HG03135 (cell line): ENCODE measurements around the gene ALDH1L1.
"Not testable (repeated sequence)": the region's sequence is repeated elsewhere in the genome, so short reads cannot be mapped to it uniquely, and the experiment has no call there.

Source experiments
- ATAC-seq: cut with Tn5 transposase; IDR thresholded peaks from one replicate; pipeline ENCODE4 v1.9.1; 2021; ENCODE audit warnings: mild to moderate bottlenecking, moderate library complexity; ENCODE audit not compliant: unreplicated experiment

Gene ALDH1L1

DNA sequence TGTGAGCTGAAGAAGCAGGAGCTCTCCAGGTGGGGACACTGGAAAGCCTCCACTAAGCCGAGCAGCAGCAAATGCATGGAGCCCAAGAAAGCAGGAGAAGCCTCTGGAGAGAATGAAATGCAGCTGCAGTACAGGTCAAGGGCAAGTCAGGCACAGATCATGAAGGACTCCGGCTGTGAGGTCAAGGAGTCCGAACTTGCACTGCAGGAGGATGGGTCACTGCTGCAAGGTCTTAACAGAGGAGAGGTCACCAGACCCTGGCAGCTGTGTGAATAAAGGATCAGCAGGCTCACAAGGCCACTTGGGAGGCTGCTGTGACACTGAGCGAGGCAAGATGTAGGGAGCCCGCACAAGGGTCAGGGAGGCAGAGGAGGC, 71.7 kb downstream of the ALDH1L1 start:
- ATAC-seq, result no peak

DNA sequence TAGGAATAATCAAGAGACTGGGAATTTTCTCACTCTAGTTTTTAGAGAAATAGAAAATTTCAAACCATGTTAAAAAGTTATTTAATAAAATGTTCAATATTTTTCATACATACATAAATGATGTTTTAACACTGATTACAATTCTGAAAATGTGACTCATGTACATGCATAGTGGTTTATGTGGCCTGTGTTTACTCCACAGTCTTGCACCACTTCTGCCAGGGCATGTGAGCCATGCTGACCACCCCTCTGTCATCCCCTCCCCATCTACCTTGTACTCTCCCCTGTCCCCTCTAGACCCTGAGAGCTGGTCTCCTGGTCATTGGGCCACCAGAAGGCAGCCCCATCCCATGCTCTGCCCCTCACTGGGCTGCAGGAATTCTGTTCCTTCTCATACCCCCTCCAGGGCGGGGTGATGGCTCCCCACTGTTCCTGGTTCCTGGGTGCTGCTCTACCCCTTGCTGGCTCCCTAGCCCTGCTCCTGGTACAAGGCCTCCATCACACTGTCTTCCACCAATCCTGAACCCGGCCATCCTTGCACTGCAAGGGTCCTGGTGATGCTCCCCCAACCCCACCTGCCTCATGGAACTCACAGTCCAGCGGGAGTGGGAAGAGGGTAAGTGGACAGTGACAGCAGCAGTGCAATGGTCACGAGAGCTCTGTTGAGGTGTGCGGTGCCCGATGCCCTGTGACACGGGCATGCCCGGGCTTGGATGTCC, 72.3 kb downstream of the ALDH1L1 start:
- no peak for ATAC-seq

DNA sequence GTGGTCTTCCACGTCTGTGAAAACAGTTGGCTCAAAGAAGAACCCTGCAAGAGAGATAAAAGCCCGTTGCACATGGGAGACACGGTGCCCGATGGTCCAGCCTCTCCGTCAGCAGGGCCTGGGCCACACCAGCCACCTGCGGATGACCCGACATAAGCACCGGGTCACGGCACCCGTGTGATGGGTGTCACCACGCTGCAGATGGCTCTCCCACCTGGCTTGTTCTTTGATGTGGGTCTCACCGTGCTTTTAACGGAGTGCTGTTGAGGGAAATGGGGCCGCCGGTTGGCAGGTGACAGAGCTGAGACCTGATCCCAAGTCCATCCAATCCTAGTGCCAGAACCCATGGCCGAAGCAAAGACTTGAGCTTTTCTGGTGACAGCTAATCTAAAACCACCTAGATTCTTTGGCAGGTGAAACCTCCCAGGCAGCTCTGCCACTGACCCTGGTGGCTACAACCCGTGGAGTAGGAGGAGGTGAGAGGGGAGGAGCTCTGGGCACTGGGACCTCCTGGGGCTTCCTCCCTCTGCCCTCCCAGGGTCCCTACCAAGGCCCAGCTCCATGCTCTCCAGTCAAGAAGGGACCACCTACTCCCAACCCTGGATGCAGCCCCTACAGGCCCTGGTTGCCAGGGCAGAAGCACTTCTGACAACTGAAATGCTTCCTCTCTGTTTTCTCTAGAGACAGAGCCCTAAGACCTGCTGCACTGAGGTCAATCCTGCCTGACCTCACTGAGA, 73.0 kb downstream of the ALDH1L1 start:
- no peak for ATAC-seq

DNA sequence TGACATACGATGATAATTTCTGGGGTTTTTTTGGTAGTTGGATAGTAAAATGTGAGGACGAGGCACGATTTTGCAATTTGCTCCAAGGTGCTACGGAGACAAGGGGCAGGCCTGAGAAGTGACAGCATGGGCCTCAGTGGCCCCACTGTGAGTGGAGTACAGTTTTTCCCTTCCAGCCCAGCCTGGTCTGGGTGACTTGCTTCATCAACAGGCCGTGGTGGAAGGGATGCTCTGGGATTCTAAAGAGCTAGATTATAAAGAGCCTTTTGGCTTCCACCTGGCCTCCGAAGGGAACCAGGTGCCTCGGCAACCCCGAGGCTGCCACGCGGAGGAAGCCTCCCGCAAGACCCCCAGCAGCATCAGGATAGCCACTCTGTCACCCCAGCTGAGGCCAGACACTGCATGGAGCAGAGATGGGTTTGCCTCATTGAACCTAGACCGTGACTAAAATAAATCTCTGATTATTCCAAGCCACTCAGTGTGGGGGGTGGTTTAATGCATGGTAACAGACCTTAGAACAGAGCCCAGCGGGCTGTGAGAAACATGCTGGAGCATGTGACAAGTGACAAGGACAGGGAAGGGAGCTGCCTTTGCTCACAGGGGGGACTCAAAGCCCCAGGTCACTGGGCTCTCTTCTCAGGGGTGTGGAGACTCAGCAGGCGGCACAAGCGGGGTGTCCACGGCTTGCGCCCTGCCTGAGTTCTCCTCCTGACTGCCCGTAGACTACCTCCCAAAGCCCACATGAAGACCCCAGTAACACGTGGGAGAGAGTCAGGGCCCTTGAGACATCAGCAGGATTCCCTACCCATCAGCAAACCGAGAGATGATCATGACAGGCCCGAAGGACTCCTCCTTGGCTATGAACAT, 73.8 kb downstream of the ALDH1L1 start:
- no peak for ATAC-seq

DNA sequence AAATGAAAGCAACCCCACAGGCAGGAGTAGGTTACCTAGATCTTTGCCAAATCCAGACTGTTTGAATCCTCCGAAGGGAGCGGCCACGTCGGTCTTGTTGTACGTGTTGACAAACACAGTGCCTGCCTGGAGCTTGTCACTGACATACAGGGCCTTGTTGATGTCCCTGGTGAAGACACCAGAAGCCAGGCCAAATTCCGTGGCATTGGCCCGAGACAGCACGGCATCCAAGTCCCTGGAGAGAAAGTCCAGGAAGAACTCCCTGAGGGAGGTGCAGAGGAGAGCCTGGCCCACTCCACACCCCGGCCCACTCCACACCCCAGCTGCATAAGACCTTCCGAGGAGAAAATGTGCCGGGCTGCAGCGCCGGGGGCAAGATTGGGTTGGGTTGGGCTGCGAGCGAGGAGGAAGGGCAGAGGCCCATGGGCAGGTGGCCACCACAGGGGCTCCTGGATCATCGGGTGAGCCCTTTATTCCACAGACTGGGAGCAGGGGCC, 74.6 kb downstream of the ALDH1L1 start:
- no peak for ATAC-seq

DNA sequence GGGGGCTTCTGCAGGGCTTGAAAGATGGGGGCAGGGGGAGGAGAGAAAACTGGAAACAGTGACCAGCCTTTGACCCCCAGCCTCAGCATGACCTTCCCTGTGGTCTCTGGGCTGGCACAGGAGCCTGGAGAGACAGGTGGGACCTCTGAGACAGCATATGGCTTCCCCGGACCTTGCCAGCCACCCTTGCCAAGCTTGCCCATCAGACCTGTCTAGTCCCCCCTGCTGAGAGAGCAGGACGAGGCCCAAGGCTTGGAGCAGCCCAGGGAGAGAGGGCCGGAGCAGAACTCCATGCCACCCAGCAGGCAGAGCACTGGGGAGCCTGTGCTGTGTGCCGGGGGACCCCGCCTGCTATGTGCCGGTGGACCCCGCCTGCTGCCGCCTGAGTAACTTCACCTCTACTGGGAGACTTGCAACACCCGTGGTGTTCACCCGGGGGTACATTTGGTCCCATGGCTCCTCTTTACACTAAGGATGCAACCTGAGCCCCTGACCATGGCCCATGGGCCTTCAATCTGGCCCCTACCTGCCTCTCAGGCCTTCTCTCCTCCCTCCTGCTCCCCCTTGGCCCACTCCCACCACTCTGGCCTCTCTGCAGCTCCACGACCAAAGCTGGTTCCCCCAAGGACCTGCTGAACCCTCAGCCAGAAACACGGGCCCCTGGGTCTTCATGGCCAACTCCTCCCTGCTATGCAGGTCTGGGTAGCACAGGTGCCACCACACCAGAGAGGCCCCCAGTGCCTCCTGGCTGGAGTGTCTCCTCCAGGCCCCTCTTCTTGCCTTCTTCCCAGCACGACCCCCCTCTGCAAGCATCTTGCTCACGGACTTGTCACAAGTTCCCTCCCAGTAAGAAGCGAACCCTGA, 75.4 kb downstream of the ALDH1L1 start:
- no peak for ATAC-seq

DNA sequence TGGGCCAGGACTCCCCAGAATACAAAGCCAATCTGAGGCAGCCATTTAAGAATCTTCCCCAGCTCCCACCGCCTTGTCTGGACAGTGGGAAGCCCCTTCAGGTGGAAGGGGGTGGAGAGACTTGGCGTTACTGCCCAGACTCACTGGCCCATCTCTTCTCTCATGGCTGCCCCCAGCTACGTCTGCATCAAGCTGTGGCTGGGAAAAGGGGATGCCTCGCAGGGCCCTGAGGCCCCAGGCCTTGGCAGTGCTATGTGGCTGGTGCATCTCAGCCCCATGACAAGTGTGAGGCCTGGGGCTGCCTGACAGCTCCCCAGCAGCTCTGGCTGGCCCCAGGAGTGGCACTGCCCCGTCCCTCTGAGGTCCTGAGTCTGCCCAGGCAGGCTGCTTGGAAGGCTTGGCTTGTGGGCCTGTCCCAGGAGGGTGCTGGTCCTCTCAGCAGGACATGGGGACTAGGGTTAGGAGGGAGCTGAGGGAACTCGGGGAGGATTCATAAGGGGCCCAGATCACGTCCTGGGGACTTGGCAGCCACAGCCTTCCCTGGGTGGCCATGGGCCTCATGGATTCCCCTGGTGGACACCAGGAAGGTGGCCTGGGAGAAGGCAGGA, 76.3 kb downstream of the ALDH1L1 start:
- no peak for ATAC-seq

DNA sequence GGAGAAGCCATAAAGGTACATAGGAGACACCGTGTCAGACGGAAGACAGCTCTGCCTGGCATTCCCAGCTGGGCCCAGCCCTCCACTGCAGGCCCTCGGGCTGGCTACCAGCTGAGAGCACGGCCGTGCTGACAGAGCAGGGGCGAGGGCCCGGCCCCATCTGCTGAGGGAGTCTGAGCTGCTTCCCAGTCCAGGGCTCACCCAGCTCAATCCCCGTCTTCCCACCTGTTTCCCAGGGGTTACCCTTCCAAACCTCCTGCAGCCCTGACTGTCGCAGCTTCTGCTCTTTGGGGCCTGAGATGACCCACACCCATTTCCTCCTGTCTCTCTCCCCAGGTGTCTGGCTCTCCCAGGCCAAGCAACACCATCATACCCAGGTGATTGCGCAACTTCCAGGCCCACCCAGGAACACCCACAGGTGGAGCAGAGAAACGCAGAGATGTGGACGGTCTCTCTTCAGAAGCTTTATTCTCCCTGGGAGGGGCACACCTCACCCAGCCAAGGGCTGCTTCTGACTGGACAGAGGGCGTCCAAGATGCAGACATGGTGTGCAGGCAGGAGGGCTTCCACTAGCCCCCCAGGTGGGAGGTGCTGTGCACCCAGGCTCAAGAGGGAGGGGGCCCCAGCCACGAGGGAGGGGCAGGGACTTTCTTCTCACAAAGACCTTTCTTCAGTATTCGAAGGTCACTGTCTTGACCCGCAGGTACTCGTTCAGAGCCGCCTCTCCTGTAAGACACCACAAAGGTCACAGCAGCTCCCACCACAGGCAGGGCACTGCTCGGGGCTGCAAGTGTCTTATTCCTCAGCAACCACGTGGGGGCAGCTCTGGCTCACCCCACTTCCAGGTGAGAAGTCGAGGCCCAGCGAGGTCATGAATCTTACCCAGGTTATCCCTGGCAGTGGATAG, 77.0 kb downstream of the ALDH1L1 start:
- no peak for ATAC-seq

DNA sequence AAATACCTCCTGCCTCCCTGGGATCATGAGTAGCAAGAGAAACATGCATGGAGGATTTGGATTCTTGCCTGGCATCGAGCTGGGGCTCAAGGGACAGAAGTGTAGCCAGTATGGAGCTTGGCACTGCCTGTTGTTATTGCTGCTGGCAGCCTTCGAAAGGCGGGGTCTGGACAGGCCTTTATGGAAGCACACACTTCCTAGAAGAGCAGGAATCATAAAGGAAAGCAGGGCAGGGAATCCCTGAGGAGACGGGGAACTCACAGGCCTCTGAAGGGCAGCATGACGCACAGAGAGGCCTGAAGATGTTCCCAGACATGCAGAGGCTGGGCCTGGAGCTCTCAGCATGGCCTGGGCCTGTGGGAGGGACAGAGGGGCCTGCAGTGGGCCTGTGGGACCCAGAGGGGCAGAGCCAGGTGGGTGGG, 77.8 kb downstream of the ALDH1L1 start:
- no peak for ATAC-seq

DNA sequence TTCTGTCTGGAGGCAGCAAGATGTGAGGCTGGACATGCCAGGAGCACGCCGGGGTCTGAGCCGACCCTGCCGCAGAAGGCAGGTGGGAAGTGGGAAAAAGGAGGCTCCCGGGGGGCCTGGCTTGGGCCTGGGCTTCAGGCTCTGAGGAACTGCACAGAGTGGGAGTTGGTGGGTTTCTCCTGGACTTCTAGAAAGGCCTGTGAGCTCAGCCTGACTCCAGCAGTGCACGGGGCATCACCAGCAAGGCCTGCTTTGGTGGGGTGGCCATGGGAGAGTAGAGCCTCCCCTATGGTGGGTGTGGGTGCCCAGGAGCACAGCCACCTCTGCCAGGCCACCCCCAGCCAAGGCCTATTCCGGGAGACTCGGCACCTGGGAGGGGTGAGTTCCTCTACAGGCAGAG, 78.4 kb downstream of the ALDH1L1 start:
- ATAC-seq, result no peak

DNA sequence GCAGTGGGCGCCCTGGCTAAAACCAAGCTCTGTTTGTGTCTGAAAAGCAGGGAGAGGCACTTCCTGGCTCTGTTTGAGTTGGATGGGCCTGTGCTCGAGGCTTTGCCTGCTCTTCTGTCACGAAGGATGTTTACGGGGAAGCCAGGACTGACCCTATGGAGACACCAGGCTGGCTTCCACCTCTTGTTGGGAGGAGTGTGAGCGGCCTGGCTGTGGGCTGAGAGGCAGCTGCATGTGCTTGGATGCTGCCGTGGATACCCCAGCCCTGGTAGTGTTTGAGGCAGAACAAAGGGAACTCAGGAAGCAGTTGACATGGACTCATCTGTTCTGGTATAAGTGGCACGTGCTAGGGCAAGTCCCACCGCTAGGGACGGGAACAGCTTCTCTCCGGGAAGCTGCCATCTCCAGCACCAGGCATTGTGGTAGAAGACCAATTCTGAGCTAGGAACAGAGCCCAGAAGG, 78.8 kb downstream of the ALDH1L1 start:
- no peak for ATAC-seq

DNA sequence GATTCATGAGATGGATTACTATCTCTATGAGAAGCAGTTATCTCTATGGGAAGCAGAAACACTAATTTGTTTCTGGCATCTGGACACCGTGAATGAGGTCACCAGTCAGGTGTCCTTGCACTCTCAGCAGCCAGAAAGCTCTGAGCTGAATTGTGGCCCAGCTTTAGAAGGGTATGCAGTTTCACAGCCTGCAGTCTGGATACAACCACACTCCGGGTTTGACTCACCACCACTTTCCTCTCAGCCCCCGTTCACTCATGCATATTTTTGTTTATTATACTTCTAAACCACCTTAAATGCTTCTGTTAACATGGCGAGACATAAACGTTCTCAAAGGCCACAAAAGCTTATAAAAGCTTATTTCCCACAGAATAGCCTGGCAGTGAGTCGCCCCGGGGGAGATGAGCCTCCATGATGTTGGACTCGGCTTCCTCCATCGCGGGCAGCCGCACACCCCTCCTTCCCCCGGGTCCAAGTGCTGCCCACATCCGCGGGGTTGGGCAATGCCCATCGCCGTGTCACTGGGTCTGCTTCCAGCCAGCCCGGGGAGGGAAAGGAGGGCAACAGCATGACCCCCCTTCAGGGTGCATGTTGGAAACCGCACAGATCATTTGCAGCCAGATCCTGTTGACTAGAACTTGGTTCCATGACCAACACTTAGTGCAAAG, 79.6 kb downstream of the ALDH1L1 start:
- no peak for ATAC-seq

DNA sequence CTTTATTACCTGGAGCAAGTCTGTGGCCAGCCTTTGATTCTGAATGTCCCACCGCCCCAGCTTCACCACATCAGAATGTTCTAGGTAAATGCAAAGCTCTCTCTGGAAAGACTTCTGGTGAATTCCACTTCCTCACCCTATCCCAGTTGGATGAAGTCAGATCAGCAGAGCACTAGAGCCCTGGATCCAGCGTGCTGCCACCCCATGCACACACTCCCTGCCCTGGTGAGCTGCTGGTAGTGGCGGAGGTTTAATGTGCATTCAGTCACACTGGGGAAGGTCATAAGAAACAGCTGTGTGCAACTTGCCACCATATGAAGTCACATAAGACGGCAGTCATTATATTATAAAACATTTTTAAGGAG, 80.1 kb downstream of the ALDH1L1 start:
- no peak for ATAC-seq

DNA sequence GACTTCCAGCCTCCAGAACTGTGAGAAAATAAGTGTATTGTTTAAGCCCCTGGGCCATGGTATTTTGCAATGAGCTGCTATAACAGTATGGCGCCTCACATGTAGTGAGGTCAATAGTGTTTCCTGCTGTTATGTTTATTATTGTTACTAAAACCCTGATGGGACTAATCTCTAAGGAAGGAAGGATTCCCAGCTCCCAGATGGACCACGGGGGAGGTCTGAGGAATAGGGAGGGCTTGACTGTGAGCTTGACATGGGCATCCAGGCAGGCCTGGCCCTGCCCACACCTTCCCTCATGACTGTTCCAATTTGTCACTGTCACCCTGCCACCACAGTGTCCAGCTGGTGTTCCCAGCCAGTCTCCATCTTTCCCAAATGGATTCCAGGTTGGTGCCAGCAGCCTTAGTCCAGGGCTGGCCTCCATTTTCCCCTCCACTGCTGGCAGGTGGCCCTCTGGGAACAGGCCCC, 82.0 kb downstream of the ALDH1L1 start:
- ATAC-seq, result no peak

DNA sequence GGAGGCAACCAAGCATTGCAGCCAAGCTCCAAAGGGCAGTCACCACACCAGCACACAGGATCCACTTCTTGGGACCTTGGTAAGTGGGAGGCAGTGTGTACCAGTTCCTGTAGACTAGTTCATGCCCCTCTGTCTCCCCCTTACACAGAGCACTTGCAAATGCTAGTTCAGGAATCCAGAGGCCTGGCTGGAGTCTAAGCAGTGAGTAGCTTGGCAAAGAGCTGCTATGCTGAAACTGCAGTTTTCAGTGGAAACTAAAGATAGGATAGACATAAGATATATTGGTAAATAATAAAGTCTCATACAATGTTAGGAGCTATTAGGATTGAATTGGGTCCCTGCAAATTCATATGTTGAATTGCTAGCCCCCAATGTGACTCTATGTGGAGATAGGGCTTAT, 82.6 kb downstream of the ALDH1L1 start:
- no peak for ATAC-seq

DNA sequence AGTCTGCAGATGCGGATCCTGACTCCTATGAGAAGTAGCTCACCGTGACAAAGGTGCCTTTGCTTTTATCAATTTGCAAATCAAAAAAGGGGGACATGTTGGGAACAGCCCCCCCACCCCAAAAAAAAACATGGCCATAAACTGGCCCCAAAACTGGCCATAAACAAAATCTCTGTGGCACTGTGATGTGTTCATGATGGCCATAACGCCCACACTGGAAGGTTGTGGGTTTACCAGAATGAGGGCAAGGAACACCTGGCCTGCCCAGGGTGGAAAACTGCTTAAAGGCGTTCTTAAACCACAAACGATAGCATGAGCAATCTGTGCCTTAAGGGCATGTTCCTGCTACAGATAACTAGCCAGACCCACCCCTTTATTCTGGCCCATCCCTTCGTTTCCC, 84.1 kb downstream of the ALDH1L1 start:
- not testable (repeated sequence) for ATAC-seq

DNA sequence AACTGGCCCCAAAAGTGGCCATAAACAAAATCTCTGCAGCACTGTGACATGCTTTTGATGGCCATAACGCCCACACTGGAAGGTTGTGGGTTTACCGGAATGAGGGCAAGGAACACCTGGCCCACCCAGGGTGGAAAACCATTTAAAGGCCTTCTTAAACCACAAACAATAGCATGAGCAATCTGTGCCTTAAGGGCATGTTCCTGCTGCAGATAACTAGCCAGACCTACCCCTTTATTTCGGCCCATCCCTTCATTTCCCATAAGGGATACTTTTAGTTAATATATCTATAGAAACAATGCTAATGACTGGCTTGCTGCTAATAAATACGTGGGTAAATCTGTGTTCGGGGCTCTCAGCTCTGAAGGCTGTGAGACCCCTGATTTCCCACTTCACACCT, 88.3 kb downstream of the ALDH1L1 start:
- not testable (repeated sequence) for ATAC-seq

DNA sequence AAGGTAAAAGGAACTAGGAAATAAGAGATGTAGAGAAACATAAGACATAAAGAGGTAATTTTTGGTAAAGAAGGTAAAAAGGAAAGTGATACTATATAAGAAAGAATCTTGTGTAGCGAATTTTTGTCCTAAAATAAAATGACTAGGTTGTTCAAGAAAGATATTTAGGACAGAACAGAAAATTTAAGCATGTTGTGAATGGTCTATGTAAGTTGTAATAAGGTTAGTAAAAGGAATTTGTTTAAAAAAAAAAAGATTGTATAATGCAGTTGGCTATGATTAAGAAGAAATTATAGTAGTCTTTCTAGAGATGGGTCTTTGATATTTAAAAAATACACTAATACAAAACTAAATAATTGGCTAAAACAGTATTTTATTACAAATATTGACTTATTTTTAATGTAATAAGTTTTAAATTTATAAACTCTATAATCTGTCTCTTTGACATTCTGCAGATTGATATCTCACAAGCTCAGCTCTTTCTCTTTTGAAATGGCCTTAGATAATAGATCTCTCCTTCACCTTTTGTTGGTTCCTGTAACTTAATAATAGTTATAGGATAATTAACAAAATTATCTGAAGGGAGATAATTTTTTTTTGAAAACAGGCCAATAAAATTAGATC, 92.7 kb downstream of the ALDH1L1 start:
- no peak for ATAC-seq
